CMK (cell line): Measurements from ENCODE around the gene ASPDH.

Source experiments
- DNase-seq: peaks from one replicate; pipeline ENCODE4 v3.0.0-alpha.2; 2010; ENCODE audit warnings: low read depth

The ASPDH gene

GRCh38 chr19:50513746-50514345, at the start of gene ASPDH:
Gene ASPDH (minus strand): TSS chr19:50513913. CDS start chr19:50513823, 90 bp downstream.
- no peak for DNase-seq

GRCh38 chr19:50562996-50563395, 49.3 kb upstream of the ASPDH start:
- no peak for DNase-seq

- DNase-seq: no peak
Measured at GRCh38 chr19:50562329-50562728, 48.6 kb upstream of the ASPDH start.

DNA sequence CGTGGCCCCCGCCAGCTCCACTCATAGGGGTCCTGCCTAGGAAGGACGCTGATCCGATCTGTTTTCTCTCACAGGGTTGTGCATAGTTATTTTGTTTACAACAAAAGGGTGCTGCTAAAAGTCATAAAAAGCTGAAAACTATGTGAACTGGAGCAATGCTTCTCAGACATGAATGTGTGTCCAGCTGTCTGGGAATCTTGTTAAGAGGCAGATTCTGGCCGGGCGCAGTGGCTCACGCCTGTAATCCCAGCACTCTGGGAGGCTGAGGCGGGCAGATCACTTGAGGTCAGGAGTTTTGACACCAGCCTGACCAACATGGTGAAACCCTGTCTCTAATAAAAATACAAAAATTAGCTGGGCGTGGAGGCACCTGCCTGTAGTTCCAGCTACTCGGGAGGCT, 45.9 kb upstream of the ASPDH start:
- no peak for DNase-seq

- DNase-seq: no peak
Measured at GRCh38 chr19:50558449-50558848, 44.7 kb upstream of the ASPDH start.

DNA sequence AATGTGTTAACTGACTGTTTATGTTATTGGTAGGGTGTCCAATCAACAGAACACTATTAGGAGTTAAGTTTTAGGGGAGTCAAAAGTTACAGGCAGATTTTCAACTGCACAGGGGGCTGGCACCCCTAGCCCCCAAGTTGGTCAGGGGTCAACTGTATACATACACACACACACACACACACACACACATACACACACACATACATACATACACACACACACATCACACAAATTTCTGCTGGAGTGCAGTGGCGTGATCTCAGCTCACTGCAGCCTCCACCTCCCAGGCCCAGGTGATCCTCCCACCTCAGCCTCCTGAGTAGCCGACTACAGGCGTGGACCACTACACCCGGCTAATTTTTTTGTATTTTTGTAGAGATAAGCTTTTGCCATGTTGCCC, 44.3 kb upstream of the ASPDH start:
- no peak for DNase-seq

GRCh38 chr19:50557009-50557613, 43.4 kb upstream of the ASPDH start:
- DNase-seq: no peak

DNA sequence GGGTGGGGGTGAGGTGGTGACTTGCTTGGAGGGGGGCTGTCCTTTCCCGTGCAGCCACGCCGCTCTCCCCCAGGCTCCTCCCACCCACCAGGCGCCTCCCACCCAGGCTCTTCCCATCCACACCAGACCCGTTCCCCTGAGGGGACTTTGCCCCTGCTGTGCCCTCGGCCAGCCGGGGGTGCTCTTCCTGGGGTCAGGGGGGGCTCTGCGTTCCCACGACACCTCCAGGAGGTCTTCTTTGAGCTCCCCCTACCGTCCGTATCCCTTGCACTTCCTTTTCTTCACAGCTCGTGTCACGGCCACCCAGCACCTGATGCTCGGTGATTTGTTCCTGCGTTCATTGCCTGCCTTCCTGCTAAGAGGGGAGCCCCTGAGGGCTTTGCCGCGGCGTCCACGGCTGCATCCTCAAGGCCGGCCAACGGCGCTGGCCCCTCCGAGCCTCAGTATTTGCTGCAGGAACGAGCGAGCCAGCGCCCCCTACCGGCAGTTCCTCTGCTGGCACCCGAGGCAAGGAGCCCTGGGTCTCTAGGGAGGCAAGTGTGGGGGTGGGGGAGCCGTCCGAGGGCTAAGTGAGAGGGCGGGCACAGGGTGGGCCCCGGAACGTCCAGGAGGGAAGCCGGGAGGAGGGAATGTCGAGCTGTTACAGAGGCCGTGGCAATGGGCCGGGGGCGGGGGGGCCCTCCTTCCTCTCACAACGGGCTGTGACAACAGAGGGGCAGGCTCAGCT, 42.7 kb upstream of the ASPDH start:
- peak; percentile 82 for DNase-seq

- no peak for DNase-seq
Measured at GRCh38 chr19:50555450-50556281, 42.0 kb upstream of the ASPDH start.

- DNase-seq: no peak
Measured at GRCh38 chr19:50555033-50555432, 41.3 kb upstream of the ASPDH start.

DNA sequence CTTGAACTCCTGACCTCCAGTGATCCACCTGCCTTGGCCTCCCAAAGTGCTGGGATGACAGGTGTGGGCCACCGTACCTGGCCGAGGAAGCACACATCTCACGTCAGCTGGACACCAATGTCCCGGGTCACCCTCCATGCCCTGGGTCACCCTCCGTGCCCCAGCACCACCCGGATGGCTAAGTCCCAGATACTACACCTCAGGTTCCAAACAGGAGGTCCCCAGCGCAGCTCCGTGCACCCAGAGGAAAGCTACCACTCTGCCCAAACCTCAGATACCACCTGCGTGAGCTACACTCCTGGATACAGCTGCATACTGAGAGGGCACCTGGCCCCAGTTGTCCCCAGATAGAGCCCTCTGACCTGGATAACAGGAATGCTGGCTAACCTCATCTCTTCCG, 40.5 kb upstream of the ASPDH start:
- no peak for DNase-seq

GRCh38 chr19:50553134-50553703, 39.5 kb upstream of the ASPDH start:
- DNase-seq: no peak

DNA sequence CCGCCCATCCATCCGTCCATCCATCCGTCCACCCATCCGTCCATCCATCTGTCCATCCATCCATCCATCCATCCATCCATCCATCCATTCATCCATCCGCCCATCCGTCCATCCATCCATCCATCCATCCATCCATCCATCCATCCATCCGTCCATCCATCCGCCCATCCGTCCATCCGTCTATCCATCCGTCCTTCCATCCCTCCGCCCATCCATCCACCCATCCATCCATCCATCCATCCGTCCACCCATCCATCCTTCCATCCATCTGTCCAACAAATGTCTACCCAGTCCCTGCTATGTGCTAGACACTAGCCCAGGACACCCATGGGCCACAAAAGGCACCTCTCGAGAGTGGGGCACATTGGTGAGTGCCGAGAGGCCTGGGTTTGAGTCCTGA, 38.8 kb upstream of the ASPDH start:
- no peak for DNase-seq

DNA sequence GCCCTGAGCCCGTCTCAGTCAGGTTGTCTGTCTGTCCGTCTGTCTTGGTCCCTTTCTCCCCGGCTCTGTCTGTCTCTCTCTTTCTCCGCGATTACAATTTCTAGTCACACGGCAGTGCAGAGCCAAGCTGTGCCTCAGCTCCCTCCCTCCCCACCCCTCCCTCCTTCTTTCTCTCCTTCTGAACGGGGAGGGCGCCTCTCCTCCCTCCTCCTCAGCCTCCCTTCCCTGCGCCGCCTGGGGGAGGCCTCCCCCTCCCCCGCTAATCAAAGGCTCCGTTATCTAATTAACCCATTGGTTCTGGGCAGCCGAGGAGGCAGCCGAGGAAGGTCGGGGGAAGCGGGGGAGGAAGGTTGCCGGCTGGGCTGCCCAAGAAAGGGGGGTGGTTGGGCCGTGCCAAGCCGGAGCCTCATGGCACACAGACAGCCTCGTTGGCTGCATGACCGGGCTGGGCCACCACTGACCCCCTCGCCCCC, 38.0 kb upstream of the ASPDH start:
- DNase-seq: no peak

- DNase-seq: no peak
Measured at GRCh38 chr19:50551034-50551714, 37.5 kb upstream of the ASPDH start.

DNA sequence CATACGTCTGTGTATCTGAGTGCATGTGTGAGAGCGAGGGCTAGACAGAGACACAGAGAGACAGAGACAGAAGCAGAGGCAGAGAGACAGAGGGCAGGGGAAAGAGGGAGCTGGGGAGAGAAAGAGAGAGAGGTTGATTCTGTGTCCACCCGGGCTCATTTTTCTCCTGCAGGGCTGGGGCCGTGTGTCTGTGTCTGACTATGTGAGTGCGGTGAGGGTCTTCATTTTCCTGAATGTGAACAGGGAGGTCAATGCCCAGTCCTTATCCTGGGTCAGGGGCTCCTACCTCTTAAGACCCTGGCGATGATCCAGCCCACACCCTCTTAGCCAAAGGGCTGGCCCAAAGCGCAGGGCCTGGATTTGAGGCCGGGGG, 36.9 kb upstream of the ASPDH start:
- no peak for DNase-seq

DNA sequence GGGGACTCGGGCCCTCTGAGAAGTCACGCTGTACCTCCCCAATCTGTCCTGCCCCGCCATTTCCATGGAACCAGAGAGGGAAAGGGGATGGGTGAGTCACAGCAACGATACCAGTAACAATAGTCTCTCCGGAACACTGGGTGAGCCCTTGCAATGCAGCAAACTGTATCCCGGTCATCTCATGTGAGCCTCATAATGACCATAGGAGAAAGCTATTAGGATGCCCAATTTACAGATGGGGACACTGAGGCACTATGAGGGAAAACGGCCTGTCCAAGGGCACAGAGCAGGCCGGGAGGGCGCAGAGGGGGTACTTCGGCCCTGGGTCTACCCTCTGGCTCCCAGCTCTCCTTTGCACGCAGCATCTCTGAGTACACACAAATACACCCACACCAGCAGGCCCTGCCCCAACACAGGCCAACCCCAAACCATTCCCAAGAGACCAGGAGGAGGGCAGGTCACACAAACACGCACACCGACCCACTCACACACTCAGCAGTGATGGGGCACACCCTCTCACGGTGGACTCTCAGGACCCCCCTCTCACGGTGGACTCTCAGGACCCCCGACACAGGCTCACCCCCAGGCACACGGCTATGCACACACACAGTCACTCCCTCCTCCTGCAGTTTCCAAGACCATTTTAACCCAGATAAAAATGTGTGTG, 36.3 kb upstream of the ASPDH start:
- DNase-seq: no peak

DNA sequence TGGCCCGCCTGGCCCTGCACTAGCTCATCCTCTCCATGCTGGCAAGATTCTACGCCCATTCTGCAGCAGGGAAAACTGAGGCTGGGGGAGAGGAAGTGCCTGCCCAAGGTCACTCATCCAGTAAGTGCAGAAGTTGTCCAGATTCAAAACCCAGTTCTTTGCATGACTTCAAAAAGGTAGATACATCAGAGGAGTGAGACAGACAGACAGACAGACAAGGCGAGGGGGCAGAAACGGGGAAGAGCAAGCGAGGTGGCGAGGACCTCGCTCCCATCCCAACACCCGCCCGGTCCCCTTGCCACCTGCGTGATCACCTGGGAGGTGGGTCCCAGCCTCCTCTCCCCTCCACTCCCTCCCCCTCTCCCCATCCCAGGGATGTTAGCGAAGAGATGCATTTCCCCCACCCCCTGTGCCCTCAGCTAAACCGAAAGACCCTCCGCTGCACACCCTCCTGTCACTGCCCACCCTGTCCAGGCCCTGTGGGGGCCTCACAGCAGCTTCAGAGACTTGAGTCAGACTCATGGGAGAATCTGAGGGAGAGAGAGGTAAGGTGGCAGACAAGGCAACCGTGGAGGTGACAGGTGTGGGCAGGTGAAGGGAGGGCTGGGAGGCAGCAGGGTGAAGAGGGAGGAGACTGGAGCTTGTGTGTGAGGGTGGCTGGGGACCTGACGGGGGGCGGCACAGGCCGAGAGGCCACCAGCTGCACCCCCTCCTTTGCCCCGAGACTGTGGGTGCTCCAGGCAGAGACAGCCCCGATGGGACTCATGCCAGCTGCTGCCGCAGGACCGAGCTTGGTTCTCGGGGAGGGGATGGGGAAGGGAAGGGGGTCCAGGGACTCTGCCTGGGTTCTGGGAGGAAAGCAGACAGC, 35.6 kb upstream of the ASPDH start:
- no peak for DNase-seq

DNA sequence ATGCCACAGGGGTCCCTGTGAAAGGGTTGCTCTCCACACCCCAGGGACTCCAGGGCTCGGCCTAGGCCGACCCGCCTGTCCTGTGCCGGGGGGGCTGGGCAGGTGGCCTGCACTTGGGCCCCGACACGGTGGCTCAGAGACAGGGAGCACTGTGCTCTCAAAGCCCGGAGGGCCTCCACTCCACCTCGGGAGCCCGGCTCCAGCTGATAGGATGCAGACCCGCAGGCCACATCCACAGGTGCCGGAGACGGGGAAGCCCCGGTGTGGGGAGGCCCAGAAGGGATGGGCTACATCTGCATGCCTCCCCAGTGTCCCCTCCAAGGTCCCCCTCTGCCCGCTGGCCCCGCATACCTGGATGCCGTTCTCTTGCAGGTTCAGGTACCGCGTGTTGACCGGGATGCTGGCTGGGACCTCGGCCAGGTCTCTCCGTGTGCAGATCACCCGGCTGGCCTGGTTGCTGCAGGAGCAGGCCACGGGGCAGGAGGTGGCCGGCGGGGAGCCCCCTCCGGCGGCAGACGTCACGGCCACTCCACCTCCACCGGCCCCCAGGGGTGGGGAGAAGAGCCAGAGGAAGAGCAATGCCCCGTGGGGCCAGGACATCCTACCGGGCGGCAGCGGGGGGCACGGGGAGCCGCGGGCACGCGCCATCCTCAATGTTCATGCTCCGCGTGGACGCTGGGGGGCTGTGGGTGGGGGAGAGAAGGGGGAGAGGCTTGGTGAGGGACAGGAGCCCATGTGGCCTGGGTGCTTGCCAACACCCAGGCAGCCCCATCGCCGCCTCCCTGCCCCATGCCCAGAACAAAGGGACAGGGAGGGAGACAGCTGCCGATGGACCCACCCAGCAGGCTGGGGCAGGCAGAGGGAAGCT, 34.7 kb upstream of the ASPDH start:
- DNase-seq: no peak
